K562 (cell line): ENCODE data around the gene AGK. TPM values are rescaled to one million over a fixed set of nuclear protein-coding genes. Genes with fewer than 3 reads are reported as not detected.
A peak's percentile ranks its signal among the peaks of the same experiment; 100 is the strongest.

Source experiments
- ATAC-seq: fragments of 200-7000 bp; cut with Tn5 transposase; 3 replicates; pipeline ENCODE4 v1.9.1; 2020; ENCODE audit warnings: moderate library complexity
- BruUV-seq: library from RNA; stranded (reverse); fragments of 400-500 nt; replicated peaks from 2 replicates; lab custom pipeline; 2021; lab: Mats Ljungman, UMichigan
- CTCF ChIA-PET: fragments of 300-600 bp; formaldehyde crosslinking; extraction: SDS; loops from one replicate; lab custom pipeline; 2021; ENCODE audit warnings: low intra/inter-chr PET ratio; lab: Yijun Ruan, JAX
- POLR2A ChIA-PET: fragments of 300-600, 350-650 bp; sonication (Branson Sonifier 250); formaldehyde crosslinking; extraction: SDS; loops from one replicate; lab custom pipeline; 2021; ENCODE audit warnings: antibody characterized with exemption, inconsistent platforms; lab: Yijun Ruan, JAX
- DNase-seq, 4 experiments: peaks; one replicate each; pipeline versions ENCODE4 v3.0.0 to v3.0.0-alpha.2; 2011 to 2018; ENCODE audit warnings: low spot score in 3 of 4, mixed read lengths in 3 of 4; ENCODE audit errors: extremely low read depth in 1 of 4
- FAIRE-seq: peaks from 2 replicates; lab custom pipeline; 2011; peaks lifted over from hg19 to GRCh38; lab: Jason Lieb, UNC
- H2AFZ ChIP-seq: 2 replicates; pipeline ENCODE4 v1.6.0; 2011; ENCODE audit warnings: low read depth, low read length, control low read depth, inconsistent platforms
- H3K27ac ChIP-seq: fragments of 200-600 bp; 3 replicates; pipeline ENCODE4 v1.8.0; 2011; ENCODE audit warnings: low read depth, mild to moderate bottlenecking, control low read depth, inconsistent platforms, low read length, moderate library complexity, mixed read lengths; ENCODE audit errors: extremely low read depth
- H3K27me3 ChIP-seq, 2 experiments: fragments of 300-600 bp in 1 of 2; 2 replicates in 1 of 2; 3 replicates in 1 of 2; pipeline versions ENCODE4 v1.6.0 to v1.8.0; 2011; ENCODE audit warnings: inconsistent platforms in 2 of 2, low read length in 2 of 2, mild to moderate bottlenecking in 1 of 2, mixed read lengths in 1 of 2, moderate library complexity in 1 of 2; ENCODE audit not compliant: control insufficient read depth in 2 of 2, insufficient read depth in 2 of 2
- H3K36me3 ChIP-seq: fragments of 300-600 bp; 3 replicates; pipeline ENCODE4 v1.8.0; 2011; ENCODE audit warnings: mild to moderate bottlenecking, low read length, inconsistent platforms; ENCODE audit not compliant: control insufficient read depth, insufficient read depth
- H3K4me1 ChIP-seq, 2 experiments: fragments of 200-600 bp in 1 of 2; replicated peaks in 1 of 2; 2 replicates in 1 of 2; 3 replicates in 1 of 2; pipeline versions ENCODE4 v1.5.1 to v1.8.0; 2011; ENCODE audit warnings: inconsistent platforms in 2 of 2, low read length in 2 of 2, mild to moderate bottlenecking in 1 of 2, mixed read lengths in 1 of 2, moderate library complexity in 1 of 2; ENCODE audit not compliant: control insufficient read depth in 2 of 2, insufficient read depth in 2 of 2
- H3K4me2 ChIP-seq: 2 replicates; pipeline ENCODE4 v1.6.1; 2011; ENCODE audit warnings: low read length, control low read depth, inconsistent platforms, mixed read lengths; ENCODE audit not compliant: insufficient read depth
- H3K4me3 ChIP-seq: fragments of 200-600 bp; sonication (generic), shearing (Covaris generic); 2 replicates; pipeline ENCODE4 v1.5.1; 2016; ENCODE audit warnings: control low read depth, inconsistent platforms
- H3K79me2 ChIP-seq: fragments of 200-600 bp; 3 replicates; pipeline ENCODE4 v1.8.0; 2011; ENCODE audit warnings: low read length, inconsistent platforms; ENCODE audit not compliant: control insufficient read depth, insufficient read depth
- H3K9ac ChIP-seq, 2 experiments: 2 replicates each; pipeline versions ENCODE4 v1.6.0 to v1.6.1; 2011; ENCODE audit warnings: low read depth in 2 of 2, low read length in 2 of 2, control low read depth in 1 of 2, inconsistent platforms in 1 of 2, mild to moderate bottlenecking in 1 of 2, mixed read lengths in 1 of 2; ENCODE audit not compliant: insufficient read depth in 1 of 2
- H3K9me1 ChIP-seq: one replicate; pipeline ENCODE4 v1.6.0; 2011; ENCODE audit warnings: inconsistent platforms, mild to moderate bottlenecking, low read length, moderate library complexity; ENCODE audit not compliant: control insufficient read depth, insufficient read depth
- H3K9me3 ChIP-seq: replicated peaks from 2 replicates; pipeline ENCODE4 v1.5.1; 2011; ENCODE audit warnings: low read depth, low read length, inconsistent platforms; ENCODE audit not compliant: control insufficient read depth, insufficient read depth
- H4K20me1 ChIP-seq: replicated peaks from 2 replicates; pipeline ENCODE4 v1.6.1; 2011; ENCODE audit warnings: low read length, inconsistent platforms, mixed read lengths; ENCODE audit not compliant: control insufficient read depth, insufficient read depth
- ASH1L ChIP-seq: fragments of 450-650 bp; IDR thresholded peaks from 2 replicates; pipeline ENCODE4 v1.6.1; 2018; ENCODE audit warnings: borderline replicate concordance, mild to moderate bottlenecking, low read depth; ENCODE audit not compliant: partially characterized antibody
- GABPA ChIP-seq: fragments of 200-800 bp; sonication (Bioruptor generic); conservative IDR thresholded peaks from 2 replicates; pipeline ENCODE4 v1.6.1; 2016; ENCODE audit warnings: low read depth, missing genetic modification characterization, missing compliant biosample characterization
- NFIC ChIP-seq: fragments of 450-650 bp; IDR thresholded peaks from 2 replicates; pipeline ENCODE4 v1.6.1; 2017; ENCODE audit warnings: mild to moderate bottlenecking, inconsistent platforms
- NFIX ChIP-seq: fragments of 250-450 bp; sonication (Bioruptor Pico); IDR thresholded peaks from 2 replicates; pipeline ENCODE4 v1.4.0; 2020; ENCODE audit warnings: low read depth, mild to moderate bottlenecking, moderate library complexity
- PCBP1 ChIP-seq: fragments of 200-400 bp; formaldehyde crosslinking; IDR thresholded peaks from 2 replicates; pipeline ENCODE4 v1.6.1; 2018; ENCODE audit warnings: mild to moderate bottlenecking, low read depth, low read length; ENCODE audit not compliant: poor library complexity, severe bottlenecking
- PHF20 ChIP-seq: fragments of 450-650 bp; IDR thresholded peaks from 2 replicates; pipeline ENCODE4 v1.6.1; 2018; ENCODE audit not compliant: partially characterized antibody
- ZNF12 ChIP-seq: sonication (generic); formaldehyde crosslinking; IDR thresholded peaks from 2 replicates; pipeline ENCODE4 v1.4.0; 2020; ENCODE audit warnings: mild to moderate bottlenecking, missing genetic modification reagents
- ZNF324 ChIP-seq: fragments of 250-450 bp; sonication (Bioruptor Pico); IDR thresholded peaks from 2 replicates; pipeline ENCODE4 v1.4.0; 2020; ENCODE audit warnings: mild to moderate bottlenecking
- WGBS: fragments of 100-300 bp; shearing (Covaris generic); methylation state at CpG from one replicate; pipeline ENCODE4 v1.1.6; 2016; ENCODE audit warnings: low coverage, mixed read lengths; ENCODE audit not compliant: insufficient coverage; ENCODE audit errors: missing lambda C conversion rate; 5-methylcytosine and 5-hydroxymethylcytosine counted together
- in situ Hi-C: fragments of 300-500 bp; cut with MboI; formaldehyde crosslinking; loops from 4 replicates; pipeline ENCODE4 v1.15.0; 2018; ENCODE audit warnings: inconsistent platforms, mixed read lengths
- intact Hi-C: fragments of 100-400 bp; cut with micrococcal nuclease; formaldehyde crosslinking; loops from 2 replicates; pipeline ENCODE4 v1.14.2; 2022
- polyA plus RNA-seq, 8 experiments: library from polyadenylated mRNA; depleted of rRNA in 4 of 8; stranded (reverse) in 5 of 8; unstranded in 3 of 8; fragments of >200 nt; fragmentation: Nextera tagmentation in 2 of 8; fragmentation: Illumina TruSeq in 1 of 8; extraction: Ambion mirVana in 2 of 8; extraction: Trizol in 1 of 8; gene quantifications; 2 replicates each; pipeline versions ENCODE4 v1.2.1 to v1.2.3, GENCODE V29; 2011 to 2014; ENCODE audit warnings: inconsistent platforms in 1 of 8, missing spikeins in 1 of 8
- total RNA-seq, 7 experiments: library from RNA; depleted of rRNA in 6 of 7; stranded (reverse); fragments of >200 nt in 6 of 7; fragmentation: Illumina TruSeq in 2 of 7; extraction: Trizol in 2 of 7; gene quantifications; 2 replicates each; pipeline versions ENCODE4 v1.2.1 to v1.2.3, GENCODE V29; 2011 to 2021; ENCODE audit warnings: low replicate concordance in 1 of 7
- TF ChIP-seq, protein P1 (sequence below), 2 experiments: fragments of 450-650 bp; IDR thresholded peaks; 2 replicates each; pipeline ENCODE4 v1.6.1; 2018; ENCODE audit warnings: mild to moderate bottlenecking in 2 of 2, low read depth in 1 of 2; ENCODE audit not compliant: partially characterized antibody in 2 of 2
- TF ChIP-seq, protein P2 (sequence below): IDR thresholded peaks from 2 replicates; pipeline ENCODE4 v1.6.1; 2014; ENCODE audit warnings: antibody characterized with exemption

Gene AGK
- total and polyA plus RNA-seq, 9 of the 15 experiments (the other 6 are each of a cell fraction or from before 2014, with no cell fraction given) = 50.7 to 128 (median 71.8) TPM

DNA sequence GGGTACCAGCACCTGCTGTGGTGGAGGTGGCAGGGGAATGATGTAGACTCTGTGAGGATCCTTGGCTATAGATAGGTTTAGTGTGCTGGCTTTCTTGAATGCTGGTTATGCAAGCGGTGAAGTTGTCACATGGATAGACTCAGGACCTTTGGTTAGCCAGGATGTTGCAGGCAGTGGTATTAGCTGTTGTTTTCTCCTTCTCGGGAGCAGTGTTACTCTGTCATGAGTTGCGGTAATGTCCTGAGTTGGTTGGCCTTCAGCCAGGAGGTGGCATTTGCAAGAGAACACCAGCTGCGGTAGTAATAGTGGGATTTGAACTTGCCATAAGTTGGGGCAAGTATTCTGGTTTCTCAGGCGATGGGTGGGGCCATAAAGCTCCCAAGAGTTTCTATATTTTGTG lies 10.8 kb downstream of the AGK start:
- BruUV-seq = no TSS peak
- intact Hi-C loops (no loop called here), in situ Hi-C loops (no loop called here)
- no peak overlapping the region for H3K4me2 ChIP-seq
- ATAC-seq (no peak), FAIRE-seq (no peak), DNase-seq (no peak)
- H3K9ac ChIP-seq = no peak overlapping the region; a peak in 1 of 4 replicates
- H3K4me1 ChIP-seq = no peaks in the 10 kb centered on the region; a peak in 1 of 5 replicates
- H2AFZ ChIP-seq = no peak overlapping the region
- H3K4me3 ChIP-seq = no peak overlapping the region
- no peaks in the 10 kb centered on the region for H4K20me1 ChIP-seq
- no peaks in the 10 kb centered on the region for H3K27me3 ChIP-seq
- TF ChIP-seq NFIC = peak; percentile 34; the same call in 1 of the 2 replicates
- TF ChIP-seq PCBP1 = no peak
- 0 out of 2 replicates have a peak, but pooled peaks cover 2% of the 10 kb centered on the region for H3K9me3 ChIP-seq
- ChIA-PET POLR2A (interaction anchor here (1.2 to 1.3 kb wide), 2 partner anchors 11 to 21 kb away, joined by 4 read pairs; partner anchors contain the start of gene AGK), CTCF (no interaction called here)
- H3K9me1 ChIP-seq = no peaks in the 10 kb centered on the region
- peaks cover 5% of the 10 kb centered on the region for H3K79me2 ChIP-seq
- peaks cover 69% of the 10 kb centered on the region for H3K36me3 ChIP-seq
- no peak overlapping the region for H3K27ac ChIP-seq
- WGBS = 79% methylated on average over 5 of the region's 5 CpGs

DNA sequence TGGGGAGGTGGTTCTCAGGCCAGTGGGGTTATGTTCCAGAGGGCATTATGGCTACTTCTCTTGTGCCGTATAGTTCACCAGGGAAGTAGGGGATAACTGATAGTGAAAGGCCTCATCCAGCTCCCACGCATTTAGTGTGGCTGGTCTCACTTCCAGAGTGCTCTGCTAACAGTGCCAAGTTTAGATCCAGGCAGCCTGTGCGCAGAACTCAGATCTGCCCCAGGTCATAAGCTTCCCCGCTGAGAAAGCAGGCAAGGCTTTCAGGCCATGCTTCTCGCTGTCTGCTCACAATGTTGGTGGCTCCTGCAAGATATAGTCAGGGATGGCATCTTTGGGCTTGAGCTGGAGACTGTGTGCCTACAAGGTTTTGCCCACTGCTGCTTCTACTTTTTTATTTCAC lies 11.3 kb downstream of the AGK start:
- Histone ChIP-seq H3K4me1 (no peaks in the 10 kb centered on the region; a peak in 1 of 5 replicates), H3K9me1 (no peaks in the 10 kb centered on the region), H3K9ac (no peak overlapping the region), H3K27me3 (no peaks in the 10 kb centered on the region), H4K20me1 (no peaks in the 10 kb centered on the region), H3K9me3 (0 out of 2 replicates have a peak, but pooled peaks cover 2% of the 10 kb centered on the region), H3K79me2 (peaks cover 5% of the 10 kb centered on the region), H3K4me2 (no peak overlapping the region), H2AFZ (no peak overlapping the region), H3K36me3 (peaks cover 67% of the 10 kb centered on the region), H3K27ac (no peak overlapping the region), H3K4me3 (no peak overlapping the region)
- TF ChIP-seq NFIX (no peak), ZNF12 (CRISPR knock-in tag) (no peak), ASH1L (no peak), PHF20 (no peak), GABPA (no peak), ZNF324 (CRISPR knock-in tag) (no peak)
- TF ChIP-seq, protein P1, sequence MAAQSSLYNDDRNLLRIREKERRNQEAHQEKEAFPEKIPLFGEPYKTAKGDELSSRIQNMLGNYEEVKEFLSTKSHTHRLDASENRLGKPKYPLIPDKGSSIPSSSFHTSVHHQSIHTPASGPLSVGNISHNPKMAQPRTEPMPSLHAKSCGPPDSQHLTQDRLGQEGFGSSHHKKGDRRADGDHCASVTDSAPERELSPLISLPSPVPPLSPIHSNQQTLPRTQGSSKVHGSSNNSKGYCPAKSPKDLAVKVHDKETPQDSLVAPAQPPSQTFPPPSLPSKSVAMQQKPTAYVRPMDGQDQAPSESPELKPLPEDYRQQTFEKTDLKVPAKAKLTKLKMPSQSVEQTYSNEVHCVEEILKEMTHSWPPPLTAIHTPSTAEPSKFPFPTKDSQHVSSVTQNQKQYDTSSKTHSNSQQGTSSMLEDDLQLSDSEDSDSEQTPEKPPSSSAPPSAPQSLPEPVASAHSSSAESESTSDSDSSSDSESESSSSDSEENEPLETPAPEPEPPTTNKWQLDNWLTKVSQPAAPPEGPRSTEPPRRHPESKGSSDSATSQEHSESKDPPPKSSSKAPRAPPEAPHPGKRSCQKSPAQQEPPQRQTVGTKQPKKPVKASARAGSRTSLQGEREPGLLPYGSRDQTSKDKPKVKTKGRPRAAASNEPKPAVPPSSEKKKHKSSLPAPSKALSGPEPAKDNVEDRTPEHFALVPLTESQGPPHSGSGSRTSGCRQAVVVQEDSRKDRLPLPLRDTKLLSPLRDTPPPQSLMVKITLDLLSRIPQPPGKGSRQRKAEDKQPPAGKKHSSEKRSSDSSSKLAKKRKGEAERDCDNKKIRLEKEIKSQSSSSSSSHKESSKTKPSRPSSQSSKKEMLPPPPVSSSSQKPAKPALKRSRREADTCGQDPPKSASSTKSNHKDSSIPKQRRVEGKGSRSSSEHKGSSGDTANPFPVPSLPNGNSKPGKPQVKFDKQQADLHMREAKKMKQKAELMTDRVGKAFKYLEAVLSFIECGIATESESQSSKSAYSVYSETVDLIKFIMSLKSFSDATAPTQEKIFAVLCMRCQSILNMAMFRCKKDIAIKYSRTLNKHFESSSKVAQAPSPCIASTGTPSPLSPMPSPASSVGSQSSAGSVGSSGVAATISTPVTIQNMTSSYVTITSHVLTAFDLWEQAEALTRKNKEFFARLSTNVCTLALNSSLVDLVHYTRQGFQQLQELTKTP (IDR thresholded peaks at IDR 0.05; ENCODE audit: low read depth in 1 of 2, partially characterized antibody in 2 of 2) = no peak
- TF ChIP-seq, protein P2, sequence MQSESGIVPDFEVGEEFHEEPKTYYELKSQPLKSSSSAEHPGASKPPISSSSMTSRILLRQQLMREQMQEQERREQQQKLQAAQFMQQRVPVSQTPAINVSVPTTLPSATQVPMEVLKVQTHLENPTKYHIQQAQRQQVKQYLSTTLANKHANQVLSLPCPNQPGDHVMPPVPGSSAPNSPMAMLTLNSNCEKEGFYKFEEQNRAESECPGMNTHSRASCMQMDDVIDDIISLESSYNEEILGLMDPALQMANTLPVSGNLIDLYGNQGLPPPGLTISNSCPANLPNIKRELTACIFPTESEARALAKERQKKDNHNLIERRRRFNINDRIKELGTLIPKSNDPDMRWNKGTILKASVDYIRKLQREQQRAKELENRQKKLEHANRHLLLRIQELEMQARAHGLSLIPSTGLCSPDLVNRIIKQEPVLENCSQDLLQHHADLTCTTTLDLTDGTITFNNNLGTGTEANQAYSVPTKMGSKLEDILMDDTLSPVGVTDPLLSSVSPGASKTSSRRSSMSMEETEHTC = no peak
- intact Hi-C loops = no loop called here
- ChIA-PET CTCF (no interaction called here), POLR2A (interaction anchor here (1.2 to 1.3 kb wide), 2 partner anchors 11 to 22 kb away, joined by 4 read pairs; partner anchors contain the start of gene AGK)
- ATAC-seq (no peak), DNase-seq (no peak), FAIRE-seq (no peak)
- WGBS = 81% methylated on average over 5 of the region's 5 CpGs
- no TSS peak for BruUV-seq
- in situ Hi-C loops = no loop called here
